ENCODE results near the gene KLHL3. TPM values are rescaled to one million over a fixed set of nuclear protein-coding genes. Genes with fewer than 3 reads are reported as not detected.

KLHL3 gene
- total RNA-seq, 1 donor from 2014 or later, result 5.7 TPM

DNA sequence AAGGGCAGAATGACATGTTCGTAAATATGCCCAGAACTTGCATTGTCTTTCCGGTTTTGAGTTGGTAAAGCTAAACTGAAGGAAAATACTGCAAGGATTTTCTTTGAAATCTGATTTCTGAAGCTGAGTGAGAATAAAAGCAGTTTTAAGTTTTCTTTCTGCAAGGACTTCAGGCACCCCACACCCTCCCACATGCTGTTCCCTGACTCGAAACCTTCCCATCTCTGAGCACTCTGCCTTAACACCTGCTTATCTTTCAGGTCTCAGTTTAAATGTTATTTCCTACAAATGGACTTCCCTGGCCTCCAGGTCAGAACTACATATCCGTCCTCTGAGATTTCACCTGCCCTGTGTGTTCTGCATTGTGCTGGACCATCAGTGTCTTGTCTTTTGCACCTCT lies 93.8 kb downstream of the KLHL3 start:
- Mint-ChIP-seq H3K27ac (ENCODE audit: unreplicated experiment) (no peak overlapping the region), H3K27me3 (ENCODE audit: unreplicated experiment) (peaks cover 2% of the 10 kb centered on the region)

DNA sequence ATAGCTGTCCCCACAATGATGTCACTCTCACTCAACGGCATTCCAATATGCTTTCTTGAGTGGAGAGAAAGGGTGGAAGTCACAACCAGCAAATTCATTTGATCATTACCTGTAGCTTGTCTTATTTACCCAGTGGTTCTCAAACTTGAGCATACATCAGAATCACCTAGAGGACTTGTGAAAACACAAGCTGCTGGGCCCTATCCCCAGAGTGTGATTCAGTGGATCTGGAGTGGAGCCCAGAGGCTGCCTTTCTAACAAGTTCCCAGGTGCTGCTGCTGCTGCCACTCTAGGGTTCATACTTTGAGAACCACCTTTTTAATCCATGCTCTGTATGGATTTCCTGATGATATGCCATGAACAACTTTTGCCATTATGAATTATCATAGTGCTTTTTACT lies 94.7 kb downstream of the KLHL3 start:
- TF ChIP-seq, protein P1, sequence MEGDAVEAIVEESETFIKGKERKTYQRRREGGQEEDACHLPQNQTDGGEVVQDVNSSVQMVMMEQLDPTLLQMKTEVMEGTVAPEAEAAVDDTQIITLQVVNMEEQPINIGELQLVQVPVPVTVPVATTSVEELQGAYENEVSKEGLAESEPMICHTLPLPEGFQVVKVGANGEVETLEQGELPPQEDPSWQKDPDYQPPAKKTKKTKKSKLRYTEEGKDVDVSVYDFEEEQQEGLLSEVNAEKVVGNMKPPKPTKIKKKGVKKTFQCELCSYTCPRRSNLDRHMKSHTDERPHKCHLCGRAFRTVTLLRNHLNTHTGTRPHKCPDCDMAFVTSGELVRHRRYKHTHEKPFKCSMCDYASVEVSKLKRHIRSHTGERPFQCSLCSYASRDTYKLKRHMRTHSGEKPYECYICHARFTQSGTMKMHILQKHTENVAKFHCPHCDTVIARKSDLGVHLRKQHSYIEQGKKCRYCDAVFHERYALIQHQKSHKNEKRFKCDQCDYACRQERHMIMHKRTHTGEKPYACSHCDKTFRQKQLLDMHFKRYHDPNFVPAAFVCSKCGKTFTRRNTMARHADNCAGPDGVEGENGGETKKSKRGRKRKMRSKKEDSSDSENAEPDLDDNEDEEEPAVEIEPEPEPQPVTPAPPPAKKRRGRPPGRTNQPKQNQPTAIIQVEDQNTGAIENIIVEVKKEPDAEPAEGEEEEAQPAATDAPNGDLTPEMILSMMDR (IDR thresholded peaks at IDR 0.05; ENCODE audit: partially characterized antibody, unreplicated experiment), result no peak
- H3K27ac Mint-ChIP-seq (ENCODE audit: unreplicated experiment), result no peak overlapping the region
- no peak for DNase-seq
- peaks cover 1% of the 10 kb centered on the region for H3K9me3 Mint-ChIP-seq (ENCODE audit: unreplicated experiment)
- no peaks in the 10 kb centered on the region for H3K36me3 Mint-ChIP-seq (ENCODE audit: unreplicated experiment)
- no peaks in the 10 kb centered on the region for H3K4me1 Mint-ChIP-seq (ENCODE audit: low read depth, unreplicated experiment)
- H3K27me3 Mint-ChIP-seq (ENCODE audit: unreplicated experiment), result peaks cover 2% of the 10 kb centered on the region
- H3K4me3 Mint-ChIP-seq (ENCODE audit: unreplicated experiment), result no peak overlapping the region

More for the DNA sequence above, 93.8 kb downstream of the KLHL3 start:
- Mint-ChIP-seq H3K9me3 (ENCODE audit: unreplicated experiment) (no peaks in the 10 kb centered on the region), H3K36me3 (ENCODE audit: unreplicated experiment) (no peaks in the 10 kb centered on the region), H3K4me3 (ENCODE audit: unreplicated experiment) (no peak overlapping the region), H3K4me1 (ENCODE audit: low read depth, unreplicated experiment) (no peaks in the 10 kb centered on the region)
- no peak for DNase-seq
- TF ChIP-seq, protein P1 (IDR thresholded peaks at IDR 0.05; ENCODE audit: partially characterized antibody, unreplicated experiment), result no peak

DNA sequence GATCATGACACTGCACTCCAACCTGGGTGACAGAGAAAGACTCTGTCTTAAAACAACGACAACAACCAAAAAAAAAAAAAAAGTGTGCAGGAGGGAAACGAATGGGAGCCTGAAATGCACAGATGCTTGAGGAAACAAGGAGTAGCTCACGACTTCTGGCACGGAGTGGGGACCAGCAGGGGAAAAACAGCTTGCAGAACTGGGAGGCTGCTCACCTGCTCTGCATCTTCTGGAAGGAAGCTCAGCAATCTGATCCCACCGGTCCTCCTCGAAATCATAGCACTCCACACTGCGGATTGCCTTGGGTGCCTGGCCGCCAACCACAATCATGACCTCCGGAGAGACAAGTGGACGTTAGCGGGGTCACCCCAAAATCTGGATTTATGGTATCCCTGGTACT lies 96.2 kb downstream of the KLHL3 start:
- Mint-ChIP-seq H3K27me3 (ENCODE audit: unreplicated experiment) (no peaks in the 10 kb centered on the region), H3K4me1 (ENCODE audit: low read depth, unreplicated experiment) (no peaks in the 10 kb centered on the region), H3K4me3 (ENCODE audit: unreplicated experiment) (no peak overlapping the region), H3K27ac (ENCODE audit: unreplicated experiment) (no peak overlapping the region), H3K36me3 (ENCODE audit: unreplicated experiment) (no peaks in the 10 kb centered on the region), H3K9me3 (ENCODE audit: unreplicated experiment) (peaks cover 1% of the 10 kb centered on the region)
- TF ChIP-seq, protein P1 (IDR thresholded peaks at IDR 0.05; ENCODE audit: partially characterized antibody, unreplicated experiment), result no peak
- no peak for DNase-seq

DNA sequence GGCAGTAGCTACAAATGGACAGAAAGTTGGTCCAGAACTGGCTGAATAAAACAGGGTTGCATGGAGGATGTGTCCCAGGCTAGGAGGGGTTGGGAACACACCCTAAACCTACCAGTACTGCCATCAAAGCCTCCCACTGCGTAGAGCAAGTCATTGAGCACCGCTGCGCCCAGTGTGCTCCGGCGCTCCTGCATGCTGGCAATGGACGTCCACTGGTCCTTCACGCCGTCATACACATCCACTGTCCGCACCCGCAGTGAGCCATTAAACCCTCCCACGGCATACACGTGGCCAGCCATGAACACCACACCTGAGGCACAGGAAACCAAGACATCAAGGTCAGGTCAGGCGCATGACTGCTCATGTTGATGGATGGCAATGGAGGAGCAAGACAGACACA lies 97.0 kb downstream of the KLHL3 start:
- H3K27ac Mint-ChIP-seq (ENCODE audit: unreplicated experiment), result no peak overlapping the region
- no peaks in the 10 kb centered on the region for H3K36me3 Mint-ChIP-seq (ENCODE audit: unreplicated experiment)
- H3K4me3 Mint-ChIP-seq (ENCODE audit: unreplicated experiment), result no peak overlapping the region
- H3K4me1 Mint-ChIP-seq (ENCODE audit: low read depth, unreplicated experiment), result no peaks in the 10 kb centered on the region
- TF ChIP-seq, protein P1 (IDR thresholded peaks at IDR 0.05; ENCODE audit: partially characterized antibody, unreplicated experiment), result no peak
- H3K27me3 Mint-ChIP-seq (ENCODE audit: unreplicated experiment), result no peaks in the 10 kb centered on the region
- H3K9me3 Mint-ChIP-seq (ENCODE audit: unreplicated experiment), result peaks cover 1% of the 10 kb centered on the region
- DNase-seq, result no peak

DNA sequence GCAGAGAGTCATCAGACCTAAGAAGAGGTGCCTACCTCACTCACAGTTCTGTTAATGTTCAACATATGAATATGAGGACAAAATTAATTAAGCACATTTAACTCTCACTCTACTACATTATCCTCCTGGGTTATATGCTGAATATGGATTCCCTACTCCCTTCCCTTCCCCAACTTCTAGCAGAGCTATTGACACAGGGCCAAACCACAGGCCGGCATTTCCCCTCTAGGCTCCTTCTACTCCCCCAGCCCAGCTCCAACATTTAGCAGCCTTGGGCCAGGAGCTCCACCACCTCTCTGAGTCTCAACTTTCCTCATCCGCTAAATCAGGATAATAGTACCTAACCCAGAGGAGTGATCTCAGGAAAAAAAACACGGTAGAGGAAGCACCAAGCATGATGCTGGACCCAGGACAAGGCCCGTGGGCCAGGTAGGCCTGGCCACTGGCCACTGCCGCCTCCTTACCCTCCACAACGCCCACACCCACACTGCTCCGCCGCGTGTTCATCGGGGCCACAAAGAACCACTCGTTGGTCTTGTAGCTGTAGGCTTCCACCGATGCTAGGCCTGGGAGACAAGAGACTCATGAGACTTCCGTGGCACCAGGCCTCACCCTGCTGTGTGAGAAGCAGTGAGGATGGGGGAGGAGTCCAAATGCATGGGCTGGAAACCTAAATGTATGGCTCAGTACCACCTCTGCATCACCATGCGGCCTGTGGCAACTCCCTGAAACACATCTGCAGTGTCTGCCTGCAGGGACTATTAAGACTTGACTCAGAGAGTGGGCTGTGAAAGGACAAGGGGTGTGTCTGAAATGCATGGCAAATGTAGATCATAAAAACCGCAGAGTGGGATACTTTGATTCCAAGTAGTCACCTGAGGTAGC lies 98.8 kb downstream of the KLHL3 start:
- no peak for DNase-seq
- Mint-ChIP-seq H3K27ac (ENCODE audit: unreplicated experiment) (no peak overlapping the region), H3K9me3 (ENCODE audit: unreplicated experiment) (peaks cover 1% of the 10 kb centered on the region), H3K36me3 (ENCODE audit: unreplicated experiment) (no peaks in the 10 kb centered on the region), H3K4me1 (ENCODE audit: low read depth, unreplicated experiment) (no peaks in the 10 kb centered on the region), H3K4me3 (ENCODE audit: unreplicated experiment) (no peak overlapping the region), H3K27me3 (ENCODE audit: unreplicated experiment) (no peaks in the 10 kb centered on the region)
- TF ChIP-seq, protein P1 (IDR thresholded peaks at IDR 0.05; ENCODE audit: partially characterized antibody, unreplicated experiment), result no peak

Measured in glutamatergic neuron (in vitro differentiated cells).